HG03103 (cell line): ENCODE results near the gene DDIT4L.
"Not testable (repeated sequence)": the region's sequence is repeated elsewhere in the genome, so short reads cannot be mapped to it uniquely, and the experiment has no call there.

Experiments used
- ATAC-seq: cut with Tn5 transposase; IDR thresholded peaks from one replicate; pipeline ENCODE4 v1.9.1; 2021; ENCODE audit warnings: low read depth; ENCODE audit not compliant: unreplicated experiment

The DDIT4L gene, protein sequence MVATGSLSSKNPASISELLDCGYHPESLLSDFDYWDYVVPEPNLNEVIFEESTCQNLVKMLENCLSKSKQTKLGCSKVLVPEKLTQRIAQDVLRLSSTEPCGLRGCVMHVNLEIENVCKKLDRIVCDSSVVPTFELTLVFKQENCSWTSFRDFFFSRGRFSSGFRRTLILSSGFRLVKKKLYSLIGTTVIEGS

DNA sequence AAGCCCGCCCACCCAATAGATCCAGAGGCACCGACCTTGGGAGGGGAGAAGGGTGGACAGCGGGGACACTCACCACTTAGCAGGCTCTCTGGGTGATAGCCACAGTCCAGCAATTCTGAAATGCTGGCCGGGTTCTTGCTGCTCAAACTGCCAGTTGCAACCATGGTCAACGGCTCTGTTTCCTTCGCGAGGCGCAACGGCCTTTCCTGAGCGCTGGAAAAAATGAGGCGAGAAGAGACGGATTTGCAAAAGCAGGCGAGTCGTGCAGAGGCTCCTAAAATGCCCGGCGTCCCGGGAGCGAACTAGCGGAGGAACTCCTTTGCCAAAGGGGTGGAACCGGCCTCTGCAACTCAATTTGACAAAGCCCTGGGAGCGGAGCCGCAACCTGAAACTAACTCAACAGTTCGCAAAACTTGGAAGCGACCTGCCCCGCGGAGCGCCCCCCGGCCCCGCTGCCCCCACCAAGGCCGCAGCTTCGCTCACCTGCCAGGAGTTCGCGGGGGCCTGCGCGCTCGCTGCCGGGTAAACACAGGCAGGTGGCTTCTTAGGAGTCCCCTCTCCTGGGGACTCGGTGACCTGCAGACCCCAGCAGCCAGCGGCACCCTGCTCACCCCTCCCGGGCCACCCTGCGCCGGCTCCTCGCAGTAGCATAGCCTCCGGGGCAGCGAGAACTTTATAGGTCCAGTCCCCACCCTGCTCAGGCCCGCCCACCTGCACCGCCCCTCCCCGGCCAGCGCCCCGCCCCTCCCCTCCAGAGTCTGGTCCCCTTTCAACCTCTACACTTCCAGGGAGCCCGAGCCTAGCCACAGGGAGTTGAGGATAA is at the start of gene DDIT4L:
Gene DDIT4L (minus strand): TSS at position 649 of the 823 bp plus-strand sequence. CDS start 485 bp downstream, at position 164.
- no peak for ATAC-seq

GRCh38 chr4:100240008-100240407 is 49.7 kb upstream of the DDIT4L start:
- ATAC-seq: no peak

DNA sequence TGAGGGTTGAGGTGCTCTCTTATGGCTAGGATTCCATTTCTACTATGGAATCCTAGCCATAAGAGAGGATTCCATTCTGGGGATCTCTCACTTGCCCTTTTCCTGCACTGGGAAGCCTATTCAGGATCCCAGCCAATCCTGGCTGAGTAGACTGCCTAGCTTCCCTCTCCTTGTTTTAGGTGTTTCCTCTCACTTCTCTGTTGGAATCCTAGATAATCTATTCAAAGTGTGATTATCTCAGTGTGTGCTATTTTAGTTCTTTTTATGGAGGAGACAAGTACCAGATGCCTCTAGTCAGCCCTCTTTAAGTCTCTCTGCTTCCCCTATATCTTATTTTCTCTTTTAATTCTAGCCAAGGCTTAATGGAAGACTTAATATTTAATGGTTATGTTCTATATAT is 34.5 kb upstream of the DDIT4L start:
- no peak for ATAC-seq

GRCh38 chr4:100224160-100224559 is 33.9 kb upstream of the DDIT4L start:
- ATAC-seq: no peak

DNA sequence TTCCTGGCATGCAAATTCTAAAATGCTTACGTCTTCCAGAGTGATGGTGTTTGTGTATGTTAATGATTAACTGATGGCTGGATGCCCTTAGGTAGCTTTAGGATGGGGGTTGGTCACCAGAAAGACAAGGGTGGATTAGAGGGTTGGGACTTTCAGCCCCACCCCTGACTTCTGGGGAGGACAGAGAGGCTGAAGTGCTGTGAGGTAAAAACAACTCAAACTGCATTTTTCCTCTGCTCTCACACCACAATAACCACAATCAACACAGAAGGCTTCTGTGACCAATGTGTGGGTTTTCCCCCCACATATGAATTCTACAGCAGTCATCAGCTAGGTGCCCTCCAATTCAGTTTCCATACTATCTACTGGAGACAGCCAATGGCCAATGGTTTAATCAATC is 18.7 kb upstream of the DDIT4L start:
- ATAC-seq: peak; percentile 59

GRCh38 chr4:100208459-100208858 is 18.2 kb upstream of the DDIT4L start:
- peak; percentile 11 for ATAC-seq

DNA sequence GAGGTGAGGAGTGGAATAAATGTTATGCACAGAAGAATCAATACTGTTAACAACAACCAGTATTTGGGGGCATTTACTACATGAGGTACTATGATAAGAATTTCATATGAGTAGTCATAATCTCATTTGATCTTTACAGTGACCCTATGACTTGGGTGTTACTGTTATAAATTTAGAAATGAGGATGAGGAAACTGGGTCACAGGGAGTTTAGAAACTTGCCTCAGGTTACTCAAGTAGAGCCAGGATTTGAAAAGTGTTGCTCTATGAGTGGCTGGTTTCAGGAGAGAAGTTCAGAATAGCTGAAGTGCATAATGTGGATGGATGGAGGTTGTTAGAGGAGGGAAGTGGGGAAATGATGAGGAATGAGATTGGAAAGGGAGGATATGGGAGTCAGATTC is 16.6 kb upstream of the DDIT4L start:
- ATAC-seq: no peak

GRCh38 chr4:100198061-100198460 is 7.8 kb upstream of the DDIT4L start:
- no peak for ATAC-seq

- ATAC-seq: not testable (repeated sequence)
These were observed 6.3 kb upstream of the DDIT4L start for GRCh38 chr4:100196388-100197071.

- ATAC-seq: no peak
These were observed 654 bp upstream of the DDIT4L start for GRCh38 chr4:100190643-100191600.

DNA sequence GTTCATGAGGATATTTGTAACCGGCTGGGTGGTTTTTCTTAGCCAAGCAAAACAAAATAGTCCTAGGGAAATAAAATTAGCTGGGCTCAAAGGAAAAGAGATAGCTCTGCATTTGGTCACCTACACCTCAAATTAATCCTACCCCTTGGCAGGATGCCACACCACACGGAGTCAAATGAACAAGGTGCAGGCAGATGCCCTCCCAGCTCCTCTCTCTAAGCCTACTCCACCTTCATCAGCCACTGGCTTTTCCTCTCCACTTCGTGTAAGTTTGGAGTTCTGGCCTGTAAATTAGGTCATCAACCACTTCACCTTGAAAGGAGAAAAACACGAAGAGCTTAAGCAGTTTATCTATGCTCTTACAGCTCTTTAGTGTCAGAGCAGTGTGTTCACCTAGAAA is 1.4 kb downstream of the DDIT4L start:
- ATAC-seq: no peak

DNA sequence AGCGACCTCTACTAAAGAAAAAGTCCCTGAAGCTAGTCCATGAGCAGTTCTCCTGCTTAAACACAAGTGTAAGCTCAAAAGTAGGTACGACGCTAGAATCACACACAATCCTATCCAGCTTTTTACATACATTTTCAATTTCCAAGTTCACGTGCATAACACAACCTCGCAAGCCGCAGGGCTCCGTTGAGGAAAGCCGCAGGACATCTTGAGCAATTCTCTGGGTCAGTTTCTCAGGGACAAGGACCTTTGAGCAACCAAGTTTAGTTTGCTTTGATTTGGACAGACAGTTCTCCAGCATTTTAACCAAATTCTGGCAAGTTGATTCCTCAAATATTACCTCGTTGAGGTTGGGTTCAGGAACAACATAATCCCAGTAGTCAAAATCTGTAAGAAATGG is 2.5 kb downstream of the DDIT4L start:
- ATAC-seq: no peak

- no peak for ATAC-seq
These were observed 5.5 kb downstream of the DDIT4L start for GRCh38 chr4:100184787-100185186.

DNA sequence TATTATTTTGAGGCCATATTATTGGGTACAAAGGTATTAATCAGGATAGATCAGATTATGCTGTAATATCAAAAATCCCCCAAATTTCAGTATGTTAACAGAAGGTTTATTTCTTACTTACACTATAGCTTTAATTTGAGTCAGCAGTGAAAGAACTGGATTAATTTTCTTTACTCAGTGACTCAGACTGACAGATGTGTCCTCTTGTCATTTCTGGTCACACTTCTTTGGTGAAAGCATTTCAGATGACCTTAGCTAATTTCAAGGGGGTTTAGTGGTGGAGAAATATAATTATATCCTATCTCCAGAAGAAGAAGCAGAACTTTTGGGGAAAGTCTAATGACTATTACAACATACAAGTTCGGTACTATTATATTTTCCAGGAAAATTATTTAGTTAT is 12.4 kb downstream of the DDIT4L start:
- no peak for ATAC-seq

DNA sequence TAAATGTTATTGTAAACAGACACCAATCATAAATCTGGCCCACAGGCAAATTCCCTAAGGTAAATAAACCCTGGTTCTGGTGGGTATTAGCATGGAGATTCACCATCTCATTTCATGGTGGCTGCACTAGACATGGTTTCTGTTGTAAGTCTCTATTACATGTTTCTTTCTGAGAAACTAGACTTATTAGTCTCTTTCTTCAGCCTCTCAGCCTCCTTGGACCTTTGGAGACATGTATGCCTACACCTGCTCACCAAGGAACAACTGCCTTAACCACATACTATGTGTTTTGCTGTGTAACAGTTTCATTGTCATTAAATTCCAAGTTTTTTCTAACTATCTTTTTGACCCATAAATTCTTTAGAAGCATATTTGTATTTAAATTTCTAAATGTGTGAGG is 13.1 kb downstream of the DDIT4L start:
- no peak for ATAC-seq

GRCh38 chr4:100175858-100176257 is 14.4 kb downstream of the DDIT4L start:
- no peak for ATAC-seq

GRCh38 chr4:100174985-100175383 is 15.3 kb downstream of the DDIT4L start:
- ATAC-seq: no peak

- no peak for ATAC-seq
These were observed 19.3 kb downstream of the DDIT4L start for GRCh38 chr4:100170986-100171385.

DNA sequence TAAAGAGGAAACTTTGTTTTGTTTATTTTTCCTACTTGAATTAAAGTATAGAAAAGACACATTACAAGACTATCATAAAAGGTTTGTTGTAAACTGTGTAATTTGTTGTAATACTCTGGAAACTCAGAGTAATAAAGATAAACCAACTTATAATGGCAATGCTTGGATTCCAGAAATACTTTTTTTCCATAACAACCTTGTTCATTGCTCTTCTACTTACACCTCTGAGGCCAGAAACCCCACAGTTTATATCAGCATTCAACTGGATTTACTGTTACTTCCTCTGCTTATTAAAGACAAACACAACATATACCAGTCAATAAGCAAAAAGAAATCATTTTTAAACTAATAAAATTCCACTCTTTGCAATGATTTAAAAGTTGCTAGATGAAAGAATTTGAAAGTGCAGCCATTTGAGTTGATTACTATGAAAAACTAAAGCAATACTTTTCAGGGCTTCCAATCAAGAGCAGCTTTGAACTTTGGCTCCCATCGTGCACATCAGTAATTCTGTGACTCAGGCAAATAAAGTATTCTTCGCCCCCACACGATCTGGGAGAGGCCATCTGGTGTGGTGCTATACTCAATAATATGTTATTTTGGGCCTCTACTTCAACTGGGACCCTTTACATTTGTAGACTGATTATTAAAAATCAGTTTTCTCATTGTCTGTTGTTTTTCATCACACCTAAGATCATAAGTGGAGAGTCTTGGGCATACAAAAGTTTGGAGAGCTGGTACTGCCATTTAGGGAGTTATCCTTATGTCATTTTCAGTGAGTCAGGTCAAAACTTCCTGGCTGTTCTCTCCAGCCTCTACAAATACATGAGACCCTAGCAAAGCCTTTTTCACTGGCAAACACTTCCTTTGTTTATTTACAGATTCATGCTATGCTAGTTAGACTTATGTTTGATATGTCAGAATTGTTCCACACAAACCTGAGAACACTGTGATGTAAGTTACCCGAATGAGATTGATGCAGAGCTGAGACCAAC is 20.5 kb downstream of the DDIT4L start:
- no peak for ATAC-seq
